Neural progenitor cell (in vitro differentiated cells): Measurements from ENCODE around the gene DUS4L.

Experiments
- EZH2 ChIP-seq: fragments of 200-600 bp; sonication (generic); IDR thresholded peaks from 2 replicates; pipeline ENCODE4 v1.6.1; 2017; ENCODE audit warnings: antibody characterized with exemption, mild to moderate bottlenecking, moderate library complexity
- TF ChIP-seq, protein P1 (sequence below): fragments of 200-600 bp; sonication (generic); IDR thresholded peaks from 2 replicates; pipeline ENCODE4 v1.5.1; 2017; ENCODE audit warnings: antibody characterized with exemption, mild to moderate bottlenecking

DNA sequence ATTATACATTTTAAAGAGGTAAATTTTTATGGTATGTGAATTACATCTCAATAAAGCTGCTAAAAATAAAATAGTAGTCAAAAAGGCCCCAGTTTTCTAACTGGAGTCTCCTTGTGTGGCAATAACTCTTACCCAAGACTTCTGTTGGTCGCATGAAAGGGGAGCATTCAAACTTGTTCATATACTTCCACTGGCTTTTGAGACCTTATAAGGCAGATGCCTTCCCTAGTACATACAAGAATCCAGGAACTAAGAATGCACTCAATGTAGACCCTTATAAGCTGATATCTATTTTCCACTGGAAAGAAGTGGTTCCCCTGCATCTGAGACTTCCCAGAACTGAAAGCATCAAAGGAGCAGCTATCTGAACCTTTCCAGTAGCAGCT, 29.2 kb downstream of the DUS4L start:
- TF ChIP-seq, protein P1, sequence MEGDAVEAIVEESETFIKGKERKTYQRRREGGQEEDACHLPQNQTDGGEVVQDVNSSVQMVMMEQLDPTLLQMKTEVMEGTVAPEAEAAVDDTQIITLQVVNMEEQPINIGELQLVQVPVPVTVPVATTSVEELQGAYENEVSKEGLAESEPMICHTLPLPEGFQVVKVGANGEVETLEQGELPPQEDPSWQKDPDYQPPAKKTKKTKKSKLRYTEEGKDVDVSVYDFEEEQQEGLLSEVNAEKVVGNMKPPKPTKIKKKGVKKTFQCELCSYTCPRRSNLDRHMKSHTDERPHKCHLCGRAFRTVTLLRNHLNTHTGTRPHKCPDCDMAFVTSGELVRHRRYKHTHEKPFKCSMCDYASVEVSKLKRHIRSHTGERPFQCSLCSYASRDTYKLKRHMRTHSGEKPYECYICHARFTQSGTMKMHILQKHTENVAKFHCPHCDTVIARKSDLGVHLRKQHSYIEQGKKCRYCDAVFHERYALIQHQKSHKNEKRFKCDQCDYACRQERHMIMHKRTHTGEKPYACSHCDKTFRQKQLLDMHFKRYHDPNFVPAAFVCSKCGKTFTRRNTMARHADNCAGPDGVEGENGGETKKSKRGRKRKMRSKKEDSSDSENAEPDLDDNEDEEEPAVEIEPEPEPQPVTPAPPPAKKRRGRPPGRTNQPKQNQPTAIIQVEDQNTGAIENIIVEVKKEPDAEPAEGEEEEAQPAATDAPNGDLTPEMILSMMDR = no peak
- TF ChIP-seq EZH2 = no peak
